ENCODE data around the gene LTBR.

The LTBR gene

GRCh38 chr12:6367969-6368892 lies 15.7 kb upstream of the LTBR start:
- no peak for DNase-seq (ENCODE audit: low read depth, low spot score)

GRCh38 chr12:6368906-6369525 lies 14.9 kb upstream of the LTBR start:
- DNase-seq (ENCODE audit: low read depth, low spot score): no peak

GRCh38 chr12:6369916-6370575 lies 13.9 kb upstream of the LTBR start:
- no peak for DNase-seq (ENCODE audit: low read depth, low spot score)

- DNase-seq (ENCODE audit: low read depth, low spot score): no peak
Observed at GRCh38 chr12:6370576-6370935, 13.4 kb upstream of the LTBR start.

- DNase-seq (ENCODE audit: low read depth, low spot score): peak; percentile 94
Observed at GRCh38 chr12:6370994-6371754, 12.8 kb upstream of the LTBR start.

GRCh38 chr12:6372403-6373003 lies 11.5 kb upstream of the LTBR start:
- DNase-seq (ENCODE audit: low read depth, low spot score): no peak

GRCh38 chr12:6373022-6373787 lies 10.8 kb upstream of the LTBR start:
- DNase-seq (ENCODE audit: low read depth, low spot score): no peak

GRCh38 chr12:6374028-6374785 lies 9.8 kb upstream of the LTBR start:
- no peak for DNase-seq (ENCODE audit: low read depth, low spot score)

GRCh38 chr12:6374786-6375160 lies 9.2 kb upstream of the LTBR start:
- DNase-seq (ENCODE audit: low read depth, low spot score): no peak

GRCh38 chr12:6375269-6376078 lies 8.5 kb upstream of the LTBR start, which contains the start of gene SCNN1A:
SCNN1A (minus strand) TSS chr12:6375563; CDS start chr12:6374783, 780 bp downstream.
- DNase-seq (ENCODE audit: low read depth, low spot score): peak; percentile 86

GRCh38 chr12:6376079-6376869 lies 7.7 kb upstream of the LTBR start:
- no peak for DNase-seq (ENCODE audit: low read depth, low spot score)

GRCh38 chr12:6376870-6377666 lies 6.9 kb upstream of the LTBR start:
- no peak for DNase-seq (ENCODE audit: low read depth, low spot score)

GRCh38 chr12:6377667-6377994 lies 6.3 kb upstream of the LTBR start:
- no peak for DNase-seq (ENCODE audit: low read depth, low spot score)

- DNase-seq (ENCODE audit: low read depth, low spot score): no peak
Observed at GRCh38 chr12:6378709-6379472, 5.1 kb upstream of the LTBR start.

- DNase-seq (ENCODE audit: low read depth, low spot score): no peak
Observed at GRCh38 chr12:6380141-6381121, 3.5 kb upstream of the LTBR start.

- DNase-seq (ENCODE audit: low read depth, low spot score): no peak
Observed at GRCh38 chr12:6382371-6382770, 1.6 kb upstream of the LTBR start.
